Measurements from ENCODE around the gene TMEM256. TPM values are rescaled to one million over a fixed set of nuclear protein-coding genes. Genes with fewer than 3 reads are reported as not detected.

The TMEM256 gene
- total and polyA plus RNA-seq, 2 of the 8 experiments (the other 6 are each of a cell fraction or from before 2014, with no cell fraction given) = 97.0 to 350 TPM

DNA sequence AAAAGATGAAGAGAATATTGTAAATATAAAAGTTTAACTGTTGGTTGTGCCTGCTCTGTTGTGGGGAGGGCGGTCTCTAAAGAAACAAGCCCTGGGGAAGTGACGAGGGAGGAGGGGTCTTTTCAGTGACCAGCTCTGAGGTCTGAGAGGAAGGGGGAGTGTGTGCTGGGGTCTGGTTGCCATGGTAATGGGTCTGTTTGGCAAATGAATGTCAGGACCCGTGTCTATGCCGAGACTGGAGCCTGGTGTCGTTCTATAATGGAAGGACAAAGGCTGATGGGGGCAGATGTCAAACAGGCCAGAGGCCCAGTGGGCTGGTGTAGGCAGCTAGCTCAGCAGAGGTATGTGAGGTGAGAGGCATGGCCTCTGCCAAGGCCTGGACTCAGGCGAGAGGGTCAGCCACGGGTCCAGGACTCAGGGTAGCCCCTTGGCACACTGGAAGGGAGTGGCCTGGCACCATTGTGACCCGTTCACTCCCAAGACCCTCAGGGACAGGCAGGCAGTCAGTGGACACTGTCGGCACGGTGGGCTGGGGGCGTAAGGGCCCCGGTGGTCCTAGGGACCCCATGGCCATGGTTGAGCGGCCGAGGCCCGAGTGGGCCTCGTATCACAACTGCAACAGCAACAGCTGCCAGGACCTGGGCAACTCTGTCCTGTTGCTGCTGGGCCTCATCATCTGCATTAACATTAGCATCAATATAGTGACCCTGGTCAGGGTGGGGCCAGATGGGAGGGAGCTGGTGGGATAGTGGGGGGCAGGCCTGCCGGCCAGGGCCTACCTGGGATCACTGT, 16.1 kb upstream of the TMEM256 start, which contains the start of gene SPEM1 (continued):
- TF ChIP-seq, protein P1, sequence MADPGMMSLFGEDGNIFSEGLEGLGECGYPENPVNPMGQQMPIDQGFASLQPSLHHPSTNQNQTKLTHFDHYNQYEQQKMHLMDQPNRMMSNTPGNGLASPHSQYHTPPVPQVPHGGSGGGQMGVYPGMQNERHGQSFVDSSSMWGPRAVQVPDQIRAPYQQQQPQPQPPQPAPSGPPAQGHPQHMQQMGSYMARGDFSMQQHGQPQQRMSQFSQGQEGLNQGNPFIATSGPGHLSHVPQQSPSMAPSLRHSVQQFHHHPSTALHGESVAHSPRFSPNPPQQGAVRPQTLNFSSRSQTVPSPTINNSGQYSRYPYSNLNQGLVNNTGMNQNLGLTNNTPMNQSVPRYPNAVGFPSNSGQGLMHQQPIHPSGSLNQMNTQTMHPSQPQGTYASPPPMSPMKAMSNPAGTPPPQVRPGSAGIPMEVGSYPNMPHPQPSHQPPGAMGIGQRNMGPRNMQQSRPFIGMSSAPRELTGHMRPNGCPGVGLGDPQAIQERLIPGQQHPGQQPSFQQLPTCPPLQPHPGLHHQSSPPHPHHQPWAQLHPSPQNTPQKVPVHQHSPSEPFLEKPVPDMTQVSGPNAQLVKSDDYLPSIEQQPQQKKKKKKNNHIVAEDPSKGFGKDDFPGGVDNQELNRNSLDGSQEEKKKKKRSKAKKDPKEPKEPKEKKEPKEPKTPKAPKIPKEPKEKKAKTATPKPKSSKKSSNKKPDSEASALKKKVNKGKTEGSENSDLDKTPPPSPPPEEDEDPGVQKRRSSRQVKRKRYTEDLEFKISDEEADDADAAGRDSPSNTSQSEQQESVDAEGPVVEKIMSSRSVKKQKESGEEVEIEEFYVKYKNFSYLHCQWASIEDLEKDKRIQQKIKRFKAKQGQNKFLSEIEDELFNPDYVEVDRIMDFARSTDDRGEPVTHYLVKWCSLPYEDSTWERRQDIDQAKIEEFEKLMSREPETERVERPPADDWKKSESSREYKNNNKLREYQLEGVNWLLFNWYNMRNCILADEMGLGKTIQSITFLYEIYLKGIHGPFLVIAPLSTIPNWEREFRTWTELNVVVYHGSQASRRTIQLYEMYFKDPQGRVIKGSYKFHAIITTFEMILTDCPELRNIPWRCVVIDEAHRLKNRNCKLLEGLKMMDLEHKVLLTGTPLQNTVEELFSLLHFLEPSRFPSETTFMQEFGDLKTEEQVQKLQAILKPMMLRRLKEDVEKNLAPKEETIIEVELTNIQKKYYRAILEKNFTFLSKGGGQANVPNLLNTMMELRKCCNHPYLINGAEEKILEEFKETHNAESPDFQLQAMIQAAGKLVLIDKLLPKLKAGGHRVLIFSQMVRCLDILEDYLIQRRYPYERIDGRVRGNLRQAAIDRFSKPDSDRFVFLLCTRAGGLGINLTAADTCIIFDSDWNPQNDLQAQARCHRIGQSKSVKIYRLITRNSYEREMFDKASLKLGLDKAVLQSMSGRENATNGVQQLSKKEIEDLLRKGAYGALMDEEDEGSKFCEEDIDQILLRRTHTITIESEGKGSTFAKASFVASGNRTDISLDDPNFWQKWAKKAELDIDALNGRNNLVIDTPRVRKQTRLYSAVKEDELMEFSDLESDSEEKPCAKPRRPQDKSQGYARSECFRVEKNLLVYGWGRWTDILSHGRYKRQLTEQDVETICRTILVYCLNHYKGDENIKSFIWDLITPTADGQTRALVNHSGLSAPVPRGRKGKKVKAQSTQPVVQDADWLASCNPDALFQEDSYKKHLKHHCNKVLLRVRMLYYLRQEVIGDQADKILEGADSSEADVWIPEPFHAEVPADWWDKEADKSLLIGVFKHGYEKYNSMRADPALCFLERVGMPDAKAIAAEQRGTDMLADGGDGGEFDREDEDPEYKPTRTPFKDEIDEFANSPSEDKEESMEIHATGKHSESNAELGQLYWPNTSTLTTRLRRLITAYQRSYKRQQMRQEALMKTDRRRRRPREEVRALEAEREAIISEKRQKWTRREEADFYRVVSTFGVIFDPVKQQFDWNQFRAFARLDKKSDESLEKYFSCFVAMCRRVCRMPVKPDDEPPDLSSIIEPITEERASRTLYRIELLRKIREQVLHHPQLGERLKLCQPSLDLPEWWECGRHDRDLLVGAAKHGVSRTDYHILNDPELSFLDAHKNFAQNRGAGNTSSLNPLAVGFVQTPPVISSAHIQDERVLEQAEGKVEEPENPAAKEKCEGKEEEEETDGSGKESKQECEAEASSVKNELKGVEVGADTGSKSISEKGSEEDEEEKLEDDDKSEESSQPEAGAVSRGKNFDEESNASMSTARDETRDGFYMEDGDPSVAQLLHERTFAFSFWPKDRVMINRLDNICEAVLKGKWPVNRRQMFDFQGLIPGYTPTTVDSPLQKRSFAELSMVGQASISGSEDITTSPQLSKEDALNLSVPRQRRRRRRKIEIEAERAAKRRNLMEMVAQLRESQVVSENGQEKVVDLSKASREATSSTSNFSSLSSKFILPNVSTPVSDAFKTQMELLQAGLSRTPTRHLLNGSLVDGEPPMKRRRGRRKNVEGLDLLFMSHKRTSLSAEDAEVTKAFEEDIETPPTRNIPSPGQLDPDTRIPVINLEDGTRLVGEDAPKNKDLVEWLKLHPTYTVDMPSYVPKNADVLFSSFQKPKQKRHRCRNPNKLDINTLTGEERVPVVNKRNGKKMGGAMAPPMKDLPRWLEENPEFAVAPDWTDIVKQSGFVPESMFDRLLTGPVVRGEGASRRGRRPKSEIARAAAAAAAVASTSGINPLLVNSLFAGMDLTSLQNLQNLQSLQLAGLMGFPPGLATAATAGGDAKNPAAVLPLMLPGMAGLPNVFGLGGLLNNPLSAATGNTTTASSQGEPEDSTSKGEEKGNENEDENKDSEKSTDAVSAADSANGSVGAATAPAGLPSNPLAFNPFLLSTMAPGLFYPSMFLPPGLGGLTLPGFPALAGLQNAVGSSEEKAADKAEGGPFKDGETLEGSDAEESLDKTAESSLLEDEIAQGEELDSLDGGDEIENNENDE (IDR thresholded peaks at IDR 0.05; ENCODE audit: insufficient replicate concordance, low read length) = no peak
- TF ChIP-seq YY1 (IDR thresholded peaks at IDR 0.05; ENCODE audit: low read depth, low read length) = no peak
- TF ChIP-seq SIN3A (conservative IDR thresholded peaks at IDR 0.05 in 1 of 2, IDR thresholded peaks at IDR 0.05 in 1 of 2; ENCODE audit: low read depth in 1 of 2, low read length in 2 of 2) = no peak

Data from H1 (cell line).